Endothelial cell of umbilical vein (primary cell): ENCODE data around the gene XPO6.

Experiments
- EZH2 ChIP-seq: IDR thresholded peaks from 2 replicates; pipeline ENCODE4 v1.6.1; 2012; ENCODE audit warnings: borderline replicate concordance, low read depth, mild to moderate bottlenecking, moderate library complexity, low read length, inconsistent platforms; ENCODE audit not compliant: severe bottlenecking
- FOS ChIP-seq: IDR thresholded peaks from 2 replicates; pipeline ENCODE4 v1.6.1; 2011; ENCODE audit warnings: mild to moderate bottlenecking, low read length, moderate library complexity, borderline replicate concordance; ENCODE audit not compliant: insufficient read depth
- MAX ChIP-seq: IDR thresholded peaks from 2 replicates; pipeline ENCODE4 v1.6.1; 2011; ENCODE audit not compliant: insufficient read depth, insufficient read length
- MYC ChIP-seq: IDR thresholded peaks from one replicate; pipeline ENCODE4 v1.6.1; 2011; ENCODE audit warnings: mild to moderate bottlenecking, low read depth, low read length
- POLR2A ChIP-seq: IDR thresholded peaks from 2 replicates; pipeline ENCODE4 v1.6.1; 2012; ENCODE audit warnings: low read depth, mild to moderate bottlenecking, control low read depth, low read length
- POLR2AphosphoS5 ChIP-seq: IDR thresholded peaks from 2 replicates; pipeline ENCODE4 v1.6.1; 2012; ENCODE audit warnings: low read depth, mild to moderate bottlenecking, control low read depth, low read length, moderate library complexity; ENCODE audit not compliant: insufficient read depth
- TF ChIP-seq, protein P1 (sequence below), 2 donors: IDR thresholded peaks; 1 replicate in 1 of 2; 2 replicates in 1 of 2; pipeline ENCODE4 v1.5.1; 2011; ENCODE audit warnings: low read length in 2 of 2, mild to moderate bottlenecking in 2 of 2, moderate library complexity in 2 of 2, control low read depth in 1 of 2, inconsistent platforms in 1 of 2, low read depth in 1 of 2; ENCODE audit not compliant: insufficient read depth in 1 of 2; ENCODE audit errors: extremely low read depth in 1 of 2

DNA sequence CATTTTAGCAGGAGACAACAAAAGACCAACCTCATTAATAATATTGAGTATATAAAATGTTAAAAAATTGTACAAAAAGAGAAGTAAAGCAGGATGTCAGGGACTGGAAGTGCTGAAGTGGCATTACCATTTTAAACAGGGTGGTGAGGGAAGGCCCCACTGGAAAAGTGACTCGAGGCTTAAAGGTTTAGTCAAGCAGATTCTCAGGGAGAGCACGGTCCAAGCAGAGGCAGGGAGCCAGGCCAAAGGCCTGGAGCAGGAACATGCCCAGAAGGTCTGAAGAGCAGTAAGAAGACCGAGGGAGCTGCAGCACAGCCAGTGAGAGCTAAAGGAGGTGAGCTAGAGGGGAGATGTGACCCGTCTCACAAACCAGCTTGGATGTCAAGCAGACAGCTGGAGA, 7.6 kb downstream of the XPO6 start:
- TF ChIP-seq, protein P1, sequence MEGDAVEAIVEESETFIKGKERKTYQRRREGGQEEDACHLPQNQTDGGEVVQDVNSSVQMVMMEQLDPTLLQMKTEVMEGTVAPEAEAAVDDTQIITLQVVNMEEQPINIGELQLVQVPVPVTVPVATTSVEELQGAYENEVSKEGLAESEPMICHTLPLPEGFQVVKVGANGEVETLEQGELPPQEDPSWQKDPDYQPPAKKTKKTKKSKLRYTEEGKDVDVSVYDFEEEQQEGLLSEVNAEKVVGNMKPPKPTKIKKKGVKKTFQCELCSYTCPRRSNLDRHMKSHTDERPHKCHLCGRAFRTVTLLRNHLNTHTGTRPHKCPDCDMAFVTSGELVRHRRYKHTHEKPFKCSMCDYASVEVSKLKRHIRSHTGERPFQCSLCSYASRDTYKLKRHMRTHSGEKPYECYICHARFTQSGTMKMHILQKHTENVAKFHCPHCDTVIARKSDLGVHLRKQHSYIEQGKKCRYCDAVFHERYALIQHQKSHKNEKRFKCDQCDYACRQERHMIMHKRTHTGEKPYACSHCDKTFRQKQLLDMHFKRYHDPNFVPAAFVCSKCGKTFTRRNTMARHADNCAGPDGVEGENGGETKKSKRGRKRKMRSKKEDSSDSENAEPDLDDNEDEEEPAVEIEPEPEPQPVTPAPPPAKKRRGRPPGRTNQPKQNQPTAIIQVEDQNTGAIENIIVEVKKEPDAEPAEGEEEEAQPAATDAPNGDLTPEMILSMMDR (IDR thresholded peaks at IDR 0.05; ENCODE audit: extremely low read depth in 1 of 2, insufficient read depth in 1 of 2, low read depth in 1 of 2, low read length in 2 of 2) = no peak
- TF ChIP-seq FOS (no peak), MYC (no peak), POLR2A (no peak), POLR2AphosphoS5 (no peak), MAX (no peak), EZH2 (no peak)
